ENCODE data around the gene NAALADL2.

NAALADL2 gene

GRCh38 chr3:175233957-175234940 lies 375.1 kb downstream of the NAALADL2 start:
- no peaks in the 10 kb centered on the region for H3K36me3 ChIP-seq (replicated peaks)
- no peak overlapping the region for H3K27ac ChIP-seq
- H3K4me3 ChIP-seq (ENCODE audit: low read depth, low read length) = no peak overlapping the region
- TF ChIP-seq CTCF (IDR thresholded peaks at IDR 0.05; ENCODE audit: low read depth, low read length, missing control alignments) = no peak
- in situ Hi-C loops (cut with HindIII; ENCODE audit: low pct_ligation_motif_present, low sequenced_read_pairs) = no loop called here
- H3K27me3 ChIP-seq (replicated peaks) = no peaks in the 10 kb centered on the region
- no peak for DNase-seq

GRCh38 chr3:175238801-175239200 lies 379.7 kb downstream of the NAALADL2 start:
- in situ Hi-C loops (cut with HindIII; ENCODE audit: low pct_ligation_motif_present, low sequenced_read_pairs) = no loop called here
- no peaks in the 10 kb centered on the region for H3K27me3 ChIP-seq (replicated peaks)
- H3K4me3 ChIP-seq (ENCODE audit: low read depth, low read length) = no peak overlapping the region
- DNase-seq = no peak
- H3K27ac ChIP-seq = no peak overlapping the region
- H3K36me3 ChIP-seq (replicated peaks) = no peaks in the 10 kb centered on the region
- TF ChIP-seq CTCF (IDR thresholded peaks at IDR 0.05; ENCODE audit: low read depth, low read length, missing control alignments) = no peak

- no peak for DNase-seq
- no peaks in the 10 kb centered on the region for H3K36me3 ChIP-seq (replicated peaks)
- no peak for TF ChIP-seq CTCF (IDR thresholded peaks at IDR 0.05; ENCODE audit: low read depth, low read length, missing control alignments)
- H3K4me3 ChIP-seq (ENCODE audit: low read depth, low read length) = no peak overlapping the region
- no peaks in the 10 kb centered on the region for H3K27me3 ChIP-seq (replicated peaks)
- in situ Hi-C loops (cut with HindIII; ENCODE audit: low pct_ligation_motif_present, low sequenced_read_pairs) = no loop called here
- H3K27ac ChIP-seq = no peak overlapping the region
These were observed 381.8 kb downstream of the NAALADL2 start for GRCh38 chr3:175240921-175241320.

GRCh38 chr3:175242243-175242642 lies 383.1 kb downstream of the NAALADL2 start:
- DNase-seq = no peak
- no peak for TF ChIP-seq CTCF (IDR thresholded peaks at IDR 0.05; ENCODE audit: low read depth, low read length, missing control alignments)
- H3K36me3 ChIP-seq (replicated peaks) = no peaks in the 10 kb centered on the region
- H3K4me3 ChIP-seq (ENCODE audit: low read depth, low read length) = no peak overlapping the region
- H3K27me3 ChIP-seq (replicated peaks) = no peaks in the 10 kb centered on the region
- in situ Hi-C loops (cut with HindIII; ENCODE audit: low pct_ligation_motif_present, low sequenced_read_pairs) = no loop called here
- H3K27ac ChIP-seq = no peak overlapping the region

- Histone ChIP-seq H3K27ac (no peak overlapping the region), H3K27me3 (replicated peaks) (no peaks in the 10 kb centered on the region), H3K36me3 (replicated peaks) (no peaks in the 10 kb centered on the region), H3K4me3 (ENCODE audit: low read depth, low read length) (no peak overlapping the region)
- in situ Hi-C loops (cut with HindIII; ENCODE audit: low pct_ligation_motif_present, low sequenced_read_pairs) = no loop called here
- no peak for TF ChIP-seq CTCF (IDR thresholded peaks at IDR 0.05; ENCODE audit: low read depth, low read length, missing control alignments)
- no peak for DNase-seq
These were observed 387.1 kb downstream of the NAALADL2 start for GRCh38 chr3:175246234-175246633.
